ENCODE data around the gene TOMM6.
"Not testable (repeated sequence)": the region's sequence is repeated elsewhere in the genome, so short reads cannot be mapped to it uniquely, and the experiment has no call there.

The TOMM6 gene

GRCh38 chr6:41766043-41766664 is 21.3 kb upstream of the TOMM6 start:
- not testable (repeated sequence) for DNase-seq

- DNase-seq, result peak; percentile 27
These were observed 20.2 kb upstream of the TOMM6 start for GRCh38 chr6:41767112-41767833.

DNA sequence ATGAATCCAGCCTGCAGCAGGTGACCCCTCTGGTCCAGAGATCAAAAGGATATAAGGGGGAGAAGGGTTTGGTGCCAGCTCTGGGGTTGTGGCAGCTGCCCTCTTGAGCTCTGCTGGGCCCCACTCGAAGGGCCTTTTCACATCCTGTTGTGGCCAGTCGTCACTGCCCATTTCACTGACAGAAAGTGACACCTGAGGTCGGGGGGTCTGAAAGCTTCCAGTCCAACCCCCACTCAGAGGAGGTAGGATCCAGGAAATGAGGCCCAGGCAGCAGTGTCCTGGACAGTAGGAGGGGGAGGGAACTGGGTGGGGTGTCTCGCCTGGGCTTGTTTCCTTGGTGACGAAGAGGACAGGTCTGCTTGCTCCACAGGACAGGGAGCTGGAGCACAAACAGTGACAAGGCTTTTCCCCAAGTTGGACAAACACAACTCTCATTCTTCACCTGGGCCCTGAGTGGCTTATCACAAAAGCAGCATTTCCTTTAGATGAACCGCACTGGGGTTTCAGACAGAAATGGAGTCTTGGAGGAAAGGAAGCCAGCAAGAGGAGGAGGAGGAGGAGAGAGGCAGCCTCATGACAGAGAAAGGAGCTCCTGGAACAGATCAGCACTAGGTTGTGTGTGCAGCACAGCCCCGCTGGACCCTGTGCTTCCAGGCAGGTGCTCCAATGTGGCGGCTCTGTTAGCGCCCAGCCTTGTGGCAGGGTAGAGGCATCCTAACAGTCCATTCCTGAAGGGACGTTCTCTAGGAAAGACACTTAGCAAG is 18.8 kb upstream of the TOMM6 start:
- peak; percentile 38 for DNase-seq

DNA sequence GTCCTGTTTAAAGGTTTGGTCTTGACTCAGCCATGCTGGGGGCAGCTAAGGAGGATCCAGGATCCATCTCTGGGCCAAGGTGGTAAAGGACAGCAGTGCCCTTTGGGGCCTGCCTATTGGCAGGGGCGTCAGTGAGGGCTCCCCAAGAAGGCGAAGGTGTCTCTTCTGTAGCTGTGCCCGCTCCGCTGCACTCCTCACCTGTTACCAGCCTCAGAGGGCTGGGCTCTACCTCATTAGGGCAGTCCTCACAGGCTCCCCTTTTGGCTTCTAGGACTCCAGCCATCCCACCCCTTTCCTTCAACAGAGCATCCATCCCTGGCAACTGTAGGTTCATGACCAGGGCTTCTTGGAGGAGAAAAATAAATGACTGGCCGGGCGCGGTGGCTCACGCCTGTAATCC is 18.1 kb upstream of the TOMM6 start:
- DNase-seq, result no peak

- no peak for DNase-seq
These were observed 17.0 kb upstream of the TOMM6 start for GRCh38 chr6:41770381-41771057.

GRCh38 chr6:41771058-41771983 is 16.2 kb upstream of the TOMM6 start:
- DNase-seq, result no peak

DNA sequence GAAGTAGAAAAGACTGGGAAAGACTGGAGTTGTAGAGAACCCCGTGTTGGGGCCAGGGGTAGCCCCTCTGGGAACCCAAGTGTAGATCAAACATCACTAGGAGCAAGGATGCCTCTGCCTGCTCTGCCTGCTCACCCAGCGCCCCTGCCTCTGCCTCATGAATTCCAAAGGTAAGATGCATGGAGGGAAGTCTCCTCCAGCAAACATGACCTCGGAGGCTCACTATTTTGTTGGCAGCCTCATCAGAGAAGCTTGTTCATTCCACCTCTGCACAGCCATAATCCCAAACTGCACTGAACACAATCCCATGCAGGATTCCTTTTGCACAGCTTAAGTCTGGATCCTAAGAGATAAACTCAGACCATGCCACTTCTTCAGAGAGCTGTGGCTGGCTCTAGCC is 12.7 kb upstream of the TOMM6 start:
- DNase-seq, result no peak

GRCh38 chr6:41775293-41775882 is 12.1 kb upstream of the TOMM6 start:
- DNase-seq, result no peak

DNA sequence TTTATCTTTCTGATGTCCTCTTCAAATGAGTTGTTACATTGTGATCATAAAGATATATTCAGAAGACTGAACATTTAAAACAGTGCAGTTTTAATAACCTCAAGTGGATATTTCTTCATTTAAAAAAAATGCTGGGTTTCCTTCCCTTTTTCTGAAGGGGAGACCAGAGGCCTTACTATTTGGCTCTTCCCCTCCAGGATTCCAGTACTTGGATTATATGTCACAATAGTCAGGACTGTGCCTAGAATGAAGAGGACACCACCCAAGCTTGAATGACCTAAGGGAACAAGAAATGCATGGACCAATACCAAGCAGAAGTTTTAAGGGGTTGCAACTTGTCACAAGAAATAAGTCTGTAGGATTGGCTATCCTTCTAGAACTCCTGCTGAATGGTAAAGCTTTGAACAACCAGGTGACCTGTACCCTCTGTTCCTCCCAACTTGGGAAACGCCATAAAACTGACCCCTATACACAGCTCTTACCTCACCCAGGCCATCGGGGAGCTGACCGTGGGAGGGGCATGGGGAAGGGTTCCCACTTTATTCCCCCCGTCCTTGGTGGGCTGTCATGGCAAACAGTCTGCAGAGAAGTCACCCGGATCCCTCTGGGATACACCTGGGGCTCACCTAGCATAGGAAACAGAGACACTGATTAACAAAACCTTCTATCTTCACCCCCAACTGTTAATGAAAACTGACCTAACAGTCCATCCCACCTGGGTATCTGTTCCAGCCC is 9.8 kb upstream of the TOMM6 start:
- DNase-seq, result peak; percentile 34

GRCh38 chr6:41778895-41779294 is 8.6 kb upstream of the TOMM6 start:
- DNase-seq, result no peak

DNA sequence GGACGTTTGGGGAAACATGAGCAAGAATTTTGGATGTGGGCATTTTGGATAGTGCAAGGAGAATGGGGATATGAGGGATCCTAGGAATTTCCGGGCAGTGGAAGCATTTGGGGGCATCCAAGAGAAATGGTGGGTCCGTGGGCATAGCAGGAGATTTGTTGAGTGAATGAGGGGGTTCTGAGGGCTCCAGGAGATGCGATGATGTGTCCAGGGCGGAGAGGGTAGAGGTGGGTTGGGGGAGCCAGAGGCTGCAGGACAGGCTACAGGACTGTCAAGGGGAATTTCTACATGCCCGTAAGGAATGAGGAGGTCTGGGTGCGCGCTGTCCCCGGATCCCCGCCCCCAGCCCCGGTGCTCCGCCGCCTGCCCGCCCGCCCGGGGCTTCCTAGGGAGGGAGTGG is 8.2 kb upstream of the TOMM6 start:
- DNase-seq, result no peak

DNA sequence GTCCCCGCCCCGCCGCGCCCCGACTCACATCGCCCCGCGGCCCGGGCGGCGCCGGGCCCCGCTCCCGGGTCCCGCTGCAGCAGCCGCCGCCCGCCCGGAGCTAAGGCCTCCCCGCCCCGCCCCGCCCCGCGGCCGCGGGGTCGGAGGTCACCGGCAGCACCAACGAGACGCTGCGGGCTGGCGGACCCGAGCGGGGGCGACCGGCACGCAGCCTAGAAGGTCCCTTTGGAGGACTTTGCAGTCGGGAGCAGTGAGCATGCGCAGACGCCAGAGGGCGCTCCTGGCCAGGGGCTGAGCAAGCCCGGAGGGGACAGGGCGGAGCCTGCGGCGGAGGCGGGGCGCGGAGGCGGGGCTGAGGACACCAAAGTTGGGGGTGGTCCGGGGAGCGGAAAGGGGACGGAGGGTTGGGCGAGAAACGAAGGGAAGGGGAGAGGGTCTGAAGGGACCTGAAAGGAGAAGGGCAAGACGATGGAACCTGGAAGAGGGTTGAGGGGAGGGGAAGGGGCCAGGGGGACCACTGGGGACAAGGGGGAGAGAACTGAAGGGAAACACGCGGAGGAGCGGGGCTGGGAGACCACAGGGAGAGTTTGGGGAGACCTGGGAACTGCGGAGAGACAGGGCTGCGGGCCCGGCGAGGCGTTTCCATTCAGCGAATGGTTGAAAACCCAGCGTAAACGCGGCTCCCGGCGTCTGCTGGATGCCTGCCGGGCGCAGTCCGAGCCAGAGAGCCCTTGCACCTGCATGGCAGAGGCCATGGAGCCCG is 7.5 kb upstream of the TOMM6 start, which contains the start of gene FRS3:
Gene FRS3, minus strand, starts transcription at position 113 of the 763 bp plus-strand sequence. CDS start 2,913 bp downstream, outside the sequence.
- DNase-seq, result peak; percentile 94

DNA sequence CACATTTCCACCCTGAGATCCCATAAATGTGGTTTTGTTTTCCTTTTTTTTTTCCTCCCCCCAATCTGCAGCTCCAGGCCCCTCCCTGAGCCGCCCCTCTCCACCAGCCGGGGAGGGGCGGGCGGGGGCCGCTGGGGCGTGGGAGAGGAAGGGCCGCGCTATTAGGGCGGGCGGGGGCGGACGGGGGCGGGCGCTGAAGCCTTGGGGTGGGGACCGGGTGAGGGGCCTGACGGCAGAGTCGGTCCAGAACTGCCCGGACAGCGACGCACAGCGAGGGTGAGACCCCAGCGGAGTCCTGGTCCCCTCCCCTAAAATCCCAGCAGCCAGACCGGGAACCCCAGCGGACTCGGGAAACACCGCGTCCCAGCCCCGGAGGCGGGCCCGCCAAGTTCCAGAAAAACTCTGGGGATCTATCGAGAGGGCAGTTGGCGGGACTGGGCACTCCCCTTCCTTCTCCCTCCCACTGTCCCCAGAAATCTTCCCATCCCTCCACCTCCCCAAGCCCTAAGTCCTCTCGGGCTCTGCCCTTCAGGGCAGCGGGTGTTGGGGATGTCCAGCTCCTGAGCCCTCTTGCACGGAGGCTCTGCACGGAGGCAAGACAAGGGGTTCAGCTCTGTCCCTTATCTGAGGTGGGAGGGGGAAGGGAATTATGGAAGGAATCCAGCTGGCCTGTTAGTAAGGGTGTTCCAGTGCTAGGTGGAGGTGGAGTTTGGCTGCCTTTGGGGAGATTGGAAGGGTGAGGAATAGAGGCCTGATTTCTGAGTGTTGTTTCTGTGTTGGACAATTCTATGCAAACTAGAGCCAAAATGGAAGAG is 6.7 kb upstream of the TOMM6 start, which contains the start of gene PRICKLE4:
Gene PRICKLE4, plus strand, starts transcription at position 232 of the 815 bp plus-strand sequence. CDS start 2,692 bp downstream, outside the sequence.
- DNase-seq, result no peak

DNA sequence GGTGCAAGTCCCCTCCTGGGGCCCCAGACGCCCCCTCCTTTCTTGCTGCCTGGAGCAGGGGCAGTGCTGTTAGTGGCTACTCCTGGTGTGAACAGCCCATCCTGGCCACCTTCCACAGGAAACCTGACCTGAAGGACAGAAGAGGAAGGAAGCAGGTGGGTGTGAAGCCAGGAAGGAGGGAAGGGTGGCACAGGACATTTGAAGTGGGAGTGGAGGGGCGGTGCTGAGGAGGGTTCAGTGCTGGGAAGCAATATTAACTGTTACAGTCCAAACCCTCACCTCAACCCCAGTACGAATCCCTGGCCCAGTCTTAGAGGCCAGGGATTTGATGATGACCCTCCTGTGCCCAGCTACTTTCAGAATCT is 6.1 kb upstream of the TOMM6 start:
- no peak for DNase-seq

GRCh38 chr6:41783106-41783780 is 4.3 kb upstream of the TOMM6 start:
- DNase-seq, result no peak

DNA sequence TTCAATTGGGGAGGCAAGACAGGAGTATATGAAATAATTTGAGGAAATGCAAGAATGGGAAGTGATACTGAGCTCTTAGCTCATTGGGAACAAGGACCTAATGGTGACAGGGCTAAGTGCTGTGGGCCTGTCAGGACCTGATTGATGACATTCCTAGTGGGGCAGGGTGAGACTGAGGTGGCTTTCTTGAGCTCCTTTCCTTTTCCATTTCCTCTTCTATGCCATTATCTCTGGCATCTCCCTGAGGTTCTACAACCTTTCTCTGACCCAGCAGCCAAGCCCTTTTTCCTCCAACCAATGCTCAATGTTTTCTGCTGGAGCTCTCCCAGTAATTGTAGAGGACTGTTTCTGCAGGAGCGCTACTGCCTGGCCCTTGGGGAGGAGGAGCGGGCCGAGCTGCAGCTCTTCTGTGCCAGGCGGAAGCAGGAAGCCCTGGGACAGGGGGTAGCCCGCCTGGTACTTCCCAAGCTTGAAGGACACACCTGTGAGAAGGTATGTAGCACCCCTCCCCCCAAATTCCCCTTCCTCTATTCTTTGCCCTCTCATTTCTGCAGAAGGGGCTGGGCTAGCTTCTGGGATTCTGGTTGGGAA is 2.8 kb upstream of the TOMM6 start:
- no peak for DNase-seq

DNA sequence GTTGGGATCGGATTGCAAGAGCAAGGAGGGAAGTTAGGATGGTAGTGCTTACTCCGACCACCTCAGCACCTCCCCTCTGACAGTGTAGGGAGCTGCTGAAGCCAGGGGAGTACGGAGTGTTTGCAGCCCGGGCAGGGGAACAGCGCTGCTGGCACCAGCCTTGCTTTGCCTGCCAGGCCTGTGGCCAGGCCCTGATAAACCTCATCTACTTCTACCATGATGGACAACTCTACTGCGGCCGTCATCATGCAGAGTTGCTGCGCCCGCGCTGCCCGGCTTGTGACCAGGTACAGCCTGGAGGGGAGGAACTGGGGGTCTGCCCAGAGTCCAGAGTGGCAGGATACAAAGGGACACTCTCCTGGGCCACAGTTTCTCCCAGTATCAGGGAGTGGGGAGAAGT is 2.2 kb upstream of the TOMM6 start:
- no peak for DNase-seq
